ENCODE results near the gene HOMEZ.

- TF ChIP-seq POLR2A (IDR thresholded peaks at IDR 0.05) (no peak), CTCF (IDR thresholded peaks at IDR 0.05) (no peak)
Measured at GRCh38 chr14:23248601-23249000, 37.3 kb downstream of the HOMEZ start.
